GM18519 (cell line): ENCODE data around the gene P2RY11.

Experiments used
- ATAC-seq: cut with Tn5 transposase; IDR thresholded peaks from one replicate; pipeline ENCODE4 v1.9.1; 2021; ENCODE audit warnings: mild to moderate bottlenecking, moderate library complexity; ENCODE audit not compliant: unreplicated experiment, low FRiP score

The P2RY11 gene

GRCh38 chr19:10092648-10093294 lies 18.7 kb upstream of the P2RY11 start:
- no peak for ATAC-seq

DNA sequence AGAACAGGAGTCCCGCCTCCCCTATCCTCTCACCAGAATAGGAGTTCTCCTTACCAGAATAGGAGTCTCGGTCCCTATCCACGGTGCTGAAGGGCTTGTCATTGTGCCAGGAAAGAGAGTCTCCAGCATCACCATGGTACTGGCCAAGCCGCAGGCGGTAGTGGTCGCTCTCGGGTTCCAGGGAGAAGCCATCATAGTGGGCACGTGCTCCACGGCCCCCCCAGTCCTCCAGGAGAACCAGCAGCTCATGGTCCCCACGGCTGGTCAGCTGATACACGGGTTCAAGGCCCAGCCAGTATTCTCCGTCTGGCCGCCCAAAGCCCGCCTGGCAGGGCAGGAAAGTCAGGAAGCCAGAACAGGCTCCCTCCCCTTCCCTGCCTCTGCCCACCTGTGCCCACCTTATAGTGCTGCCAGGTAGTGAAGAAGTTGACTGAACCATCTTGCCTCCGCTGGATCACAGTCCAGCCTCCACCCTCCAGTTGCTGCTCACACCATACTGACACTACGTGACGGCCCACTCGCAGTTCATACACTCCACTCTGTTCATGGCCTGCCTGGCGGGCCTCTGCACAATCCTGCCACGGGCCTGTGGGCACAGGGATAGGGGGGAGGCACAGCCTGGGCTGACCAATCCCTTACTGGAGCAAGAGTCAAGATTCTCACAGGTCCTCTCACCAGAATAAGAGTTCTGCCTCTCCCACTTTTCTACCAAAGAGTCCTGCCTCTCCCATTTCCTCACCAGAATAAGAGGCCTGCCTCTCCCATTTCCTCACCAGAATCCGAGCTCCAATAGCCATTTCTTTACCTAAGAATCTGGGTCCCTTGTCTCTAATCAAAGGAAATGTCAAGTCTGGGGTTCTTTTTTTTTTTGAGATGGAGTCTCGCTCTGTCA lies 18.0 kb upstream of the P2RY11 start:
- no peak for ATAC-seq

DNA sequence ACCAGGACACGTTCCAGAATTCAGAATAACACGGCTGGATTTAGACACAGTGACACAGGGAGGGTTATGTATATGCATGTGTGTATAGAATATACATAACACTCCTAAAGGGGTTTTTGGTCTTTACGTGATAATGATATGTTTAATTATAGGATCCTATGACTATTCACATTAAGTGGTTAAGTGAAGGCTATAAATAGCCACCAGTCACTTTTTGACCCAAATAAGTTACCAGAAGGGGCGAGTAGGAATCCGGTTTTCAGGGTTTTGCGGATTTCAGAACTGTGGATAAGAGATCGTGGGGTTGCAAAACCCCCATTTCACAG lies 15.9 kb upstream of the P2RY11 start:
- no peak for ATAC-seq

DNA sequence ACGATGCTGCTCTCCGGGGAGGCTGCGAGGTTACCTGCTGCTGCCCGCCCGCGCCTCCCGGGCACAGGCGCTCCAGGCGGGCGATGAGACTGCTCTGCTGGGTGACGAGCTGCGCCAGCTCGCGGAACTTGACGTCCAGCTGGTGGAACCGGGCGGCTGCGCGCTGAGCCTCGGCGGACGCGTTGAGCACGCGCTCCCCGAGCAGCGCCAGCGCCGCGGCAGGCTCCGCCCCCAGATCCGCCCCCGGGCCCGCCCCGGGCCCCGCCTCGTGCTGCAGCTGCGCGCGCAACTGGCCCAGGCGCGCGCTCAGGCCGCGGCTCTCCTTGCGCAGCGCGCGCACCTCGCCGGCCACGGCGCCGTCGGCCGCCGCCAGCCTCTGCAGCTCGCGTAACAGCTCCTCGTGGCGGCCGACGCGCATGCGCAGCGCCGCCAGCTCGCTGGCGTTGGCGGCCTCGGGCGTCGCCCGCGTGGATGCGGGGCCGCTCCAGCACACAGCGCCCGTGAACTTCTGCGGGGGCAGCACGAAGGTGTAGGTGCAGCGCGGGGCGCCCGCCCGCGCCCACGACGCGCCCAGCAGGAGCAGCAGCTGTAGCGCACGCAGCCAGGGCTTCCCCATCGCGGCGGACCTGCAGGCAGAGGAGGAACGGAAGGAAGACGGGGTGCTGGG lies 15.4 kb upstream of the P2RY11 start:
- peak; percentile 71 for ATAC-seq

- ATAC-seq, result no peak
Observed at GRCh38 chr19:10096615-10096963, 14.9 kb upstream of the P2RY11 start.

DNA sequence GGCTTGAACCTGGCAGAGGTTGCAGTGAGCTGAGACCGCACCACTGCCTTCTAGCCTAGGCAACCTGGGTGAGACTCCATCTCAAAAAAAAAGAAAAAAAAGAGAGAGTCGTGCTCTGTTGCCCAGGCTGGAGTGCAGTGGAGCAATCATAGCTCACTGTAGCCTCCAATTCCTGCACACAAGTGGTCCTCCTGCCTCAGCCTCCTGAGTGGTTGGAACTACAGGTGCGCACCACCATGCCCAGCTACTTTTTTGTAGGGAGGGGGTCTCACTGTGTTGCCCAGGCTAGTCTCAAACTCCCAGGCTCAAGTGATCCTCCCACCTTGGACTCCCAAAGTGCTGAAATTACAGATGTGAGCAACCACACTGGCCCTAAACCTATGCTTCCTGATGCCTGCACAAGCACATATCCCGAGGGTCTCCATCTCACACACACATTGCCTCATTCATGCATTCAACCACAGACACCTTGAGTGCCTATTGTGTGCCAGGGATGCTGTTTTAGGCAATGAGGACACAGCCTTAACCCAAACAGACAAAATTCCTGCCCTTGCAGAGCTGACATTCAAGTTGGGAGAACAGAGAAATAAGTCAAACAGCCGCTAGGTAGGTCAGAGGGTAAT lies 11.2 kb upstream of the P2RY11 start:
- no peak for ATAC-seq

DNA sequence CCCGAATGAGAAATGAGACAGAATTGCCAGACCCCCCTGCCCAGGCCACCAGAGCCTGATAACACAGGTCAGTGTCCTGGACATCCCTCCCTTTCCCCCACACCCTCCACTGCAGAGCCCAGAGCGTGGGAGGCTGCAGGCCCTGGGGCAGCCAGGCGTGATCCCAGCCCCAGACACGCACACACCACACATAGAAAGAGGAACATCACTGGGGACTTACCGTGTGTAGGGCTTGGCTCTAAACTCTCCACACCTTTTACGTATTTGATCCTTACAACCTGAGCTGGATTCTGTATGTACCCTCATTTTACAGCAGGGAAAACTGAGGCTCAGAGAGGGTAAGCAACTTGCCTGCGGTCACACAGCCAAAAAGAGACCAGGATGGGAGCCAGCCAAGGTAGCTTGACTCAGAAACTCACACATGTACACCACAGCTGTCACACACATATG lies 8.7 kb upstream of the P2RY11 start:
- peak; percentile 26 for ATAC-seq

- no peak for ATAC-seq
Observed at GRCh38 chr19:10104130-10104513, 7.4 kb upstream of the P2RY11 start.

DNA sequence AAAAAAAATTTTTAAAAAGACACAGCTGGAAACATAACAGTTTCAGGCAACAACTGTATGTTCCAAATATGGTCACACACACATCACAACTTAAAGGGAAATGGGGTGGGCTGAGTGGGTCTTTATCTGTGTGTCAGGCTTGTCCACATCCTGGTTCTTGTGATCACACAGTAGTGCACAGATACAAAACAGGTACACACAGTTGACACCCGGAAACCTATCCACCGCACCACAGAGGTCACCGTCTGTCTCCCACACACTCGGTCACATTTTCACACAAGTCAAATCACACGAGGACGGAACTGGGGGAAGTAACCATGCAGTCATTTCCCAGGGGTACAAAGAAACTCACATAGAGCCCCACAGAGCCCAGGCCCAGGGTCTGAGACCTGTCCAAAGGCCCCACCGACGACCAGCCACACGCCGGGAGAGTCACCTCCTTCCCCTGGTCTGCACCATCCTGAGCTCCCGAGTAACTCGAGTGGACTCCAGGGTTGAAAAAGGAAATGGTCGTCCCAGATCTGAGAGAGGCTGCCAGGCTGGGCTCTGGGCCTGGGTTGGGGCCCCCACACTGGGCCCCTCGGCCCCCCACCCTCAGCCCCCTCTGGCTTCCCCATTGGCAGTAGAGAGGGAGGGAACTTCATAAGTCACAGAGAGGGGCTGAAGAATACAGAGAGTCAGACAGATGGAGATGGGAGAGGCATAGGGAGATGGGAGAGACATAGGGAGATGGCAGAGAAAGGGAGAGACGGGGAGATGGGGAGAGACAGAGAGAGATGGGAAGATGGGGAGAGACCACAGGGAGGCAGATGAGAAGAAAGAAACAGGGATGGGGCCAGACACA lies 6.6 kb upstream of the P2RY11 start:
- peak; percentile 42 for ATAC-seq

DNA sequence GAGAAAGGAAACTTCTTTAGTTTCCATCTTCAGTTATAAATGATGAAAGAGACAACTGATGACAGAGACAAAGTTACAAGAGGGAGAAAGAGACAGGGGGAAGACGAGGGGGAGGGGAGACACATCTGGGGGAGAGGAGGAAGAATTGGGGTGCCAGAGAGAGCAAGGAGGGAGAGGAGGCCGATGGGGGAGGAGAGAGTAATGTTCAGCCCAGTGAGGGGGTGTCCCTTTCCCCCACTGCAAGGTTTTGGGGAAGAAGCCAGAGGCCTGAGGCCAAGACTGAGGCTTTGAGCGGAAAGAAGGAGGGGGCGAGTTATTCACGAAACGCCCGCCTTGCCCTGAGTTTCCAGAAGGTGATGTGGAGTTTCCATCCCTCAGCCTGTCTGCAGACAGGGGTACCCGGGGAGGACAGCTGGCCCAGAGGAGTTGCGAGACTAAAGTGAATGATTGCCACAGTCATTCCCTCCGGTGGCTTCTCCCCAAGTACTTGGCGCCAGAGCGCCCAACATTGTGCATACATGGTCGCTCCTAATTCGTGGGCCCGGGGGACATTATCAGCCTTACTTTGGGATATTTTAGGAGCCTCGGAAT lies 5.9 kb upstream of the P2RY11 start:
- ATAC-seq, result no peak

DNA sequence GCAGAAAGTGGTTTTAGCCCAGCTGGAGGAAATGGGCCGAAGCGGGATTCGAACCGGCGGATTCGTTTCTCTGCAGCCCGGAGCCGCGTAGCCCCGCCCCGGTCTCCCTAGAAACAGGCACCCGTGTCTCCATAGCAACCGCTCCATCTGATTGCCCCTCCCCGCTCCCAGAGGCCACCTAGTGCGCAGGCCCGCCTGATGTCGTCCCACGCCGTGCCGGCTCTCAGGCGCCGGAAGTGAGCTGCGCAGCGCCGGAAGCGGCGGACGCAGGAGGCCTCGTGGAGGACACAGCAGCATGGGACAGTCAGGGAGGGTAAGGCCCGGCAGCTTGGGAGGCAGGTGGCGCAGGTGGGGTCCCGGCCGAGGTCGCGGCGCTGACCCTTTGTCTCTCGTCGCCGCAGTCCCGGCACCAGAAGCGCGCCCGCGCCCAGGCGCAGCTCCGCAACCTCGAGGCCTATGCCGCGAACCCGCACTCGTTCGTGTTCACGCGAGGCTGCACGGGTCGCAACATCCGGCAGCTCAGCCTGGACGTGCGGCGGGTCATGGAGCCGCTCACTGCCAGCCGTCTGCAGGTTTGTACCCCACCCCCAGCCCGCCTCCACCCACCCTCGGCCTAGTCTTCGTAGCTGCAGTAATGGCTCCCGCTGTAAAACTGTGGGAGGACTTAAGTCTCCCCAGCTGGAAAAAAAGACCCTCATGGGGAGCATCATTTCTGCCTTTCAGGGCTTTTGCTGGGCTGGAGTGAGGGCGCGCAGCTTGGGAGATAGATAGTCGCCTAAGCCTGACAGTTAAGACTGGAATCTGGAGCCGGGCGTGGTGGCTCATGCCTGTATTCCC lies 5.2 kb upstream of the P2RY11 start, which contains the start of gene PPAN:
TSS of gene PPAN (plus strand) at position 263 of the 837 bp plus-strand sequence. CDS start at position 296, 33 bp downstream.
- ATAC-seq, result peak; percentile 37

- no peak for ATAC-seq
Observed at GRCh38 chr19:10107254-10107653, 4.2 kb upstream of the P2RY11 start.

- no peak for ATAC-seq
Observed at GRCh38 chr19:10107817-10108367, 3.6 kb upstream of the P2RY11 start.

DNA sequence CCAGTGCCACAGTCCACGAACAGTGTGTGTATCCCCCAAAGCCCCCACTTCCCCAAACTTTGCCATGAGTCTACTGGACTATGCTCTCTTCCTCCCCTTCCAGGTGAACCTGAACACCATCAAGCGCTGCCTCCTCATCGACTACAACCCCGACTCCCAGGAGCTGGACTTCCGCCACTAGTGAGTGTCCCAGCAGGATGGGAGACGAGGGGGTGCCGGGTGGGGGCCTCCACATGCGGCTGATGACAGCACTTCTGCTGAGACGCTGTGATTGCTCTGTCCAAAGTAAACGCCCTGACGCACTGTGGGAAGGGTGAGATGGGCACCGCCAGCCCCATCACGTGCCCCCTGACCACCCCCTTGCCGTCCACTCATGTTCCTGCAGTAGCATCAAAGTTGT lies 2.0 kb upstream of the P2RY11 start:
- ATAC-seq, result no peak

GRCh38 chr19:10110076-10110971 lies 1.2 kb upstream of the P2RY11 start:
- no peak for ATAC-seq

GRCh38 chr19:10110972-10111317 lies 548 bp upstream of the P2RY11 start:
- no peak for ATAC-seq

DNA sequence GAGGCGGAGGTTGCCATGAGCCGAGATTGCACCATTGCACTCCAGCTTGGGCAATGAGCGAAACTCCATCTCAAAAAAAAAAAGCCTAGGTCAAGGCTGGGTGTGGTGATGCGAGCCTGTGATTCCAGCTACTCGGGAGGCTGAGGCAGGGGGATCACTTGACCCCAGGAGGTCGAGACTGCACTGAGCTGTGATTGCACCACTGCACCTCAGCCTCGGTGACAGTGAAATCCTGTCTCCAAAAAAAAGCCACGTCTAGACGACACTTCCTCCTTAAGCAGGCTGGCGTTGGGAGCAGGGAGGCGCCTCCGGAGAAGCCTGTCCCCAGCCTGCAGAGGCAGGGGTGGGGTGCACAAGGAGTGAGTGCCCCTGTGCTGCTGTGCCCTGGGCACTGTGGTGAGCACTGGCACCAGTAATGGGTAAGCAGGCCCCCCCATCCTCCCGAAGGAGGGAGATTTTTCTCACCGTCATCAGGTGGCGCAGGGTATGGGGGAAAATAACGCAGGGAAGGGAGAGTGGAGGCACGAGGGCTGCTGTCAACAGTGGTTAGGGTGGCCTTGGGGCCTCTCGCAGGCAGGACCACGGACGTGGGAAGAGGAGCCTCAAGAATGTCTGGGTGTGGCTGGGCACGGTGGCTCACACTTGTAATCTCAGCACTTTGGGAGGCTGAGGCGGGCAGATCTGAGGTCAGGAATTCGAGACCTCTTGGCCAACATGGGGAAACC lies 706 bp downstream of the P2RY11 start:
- no peak for ATAC-seq
